Adrenal gland (tissue), 5 donors: ENCODE data around the gene FAH.

Experiments
- CTCF ChIP-seq, 6 experiments: fragments of 450-650 bp in 4 of 6; fragments of 200-600 bp in 2 of 6; sonication (generic) in 1 of 6; IDR thresholded peaks; 1 replicate in 5 of 6; 2 replicates in 1 of 6; pipeline versions ENCODE4 v1.5.1 to v1.8.0; 2016 to 2021; ENCODE audit warnings: antibody characterized with exemption in 6 of 6, mild to moderate bottlenecking in 2 of 6, moderate library complexity in 1 of 6
- POLR2A ChIP-seq, 2 donors: fragments of 450-650 bp; IDR thresholded peaks; one replicate each; pipeline ENCODE4 v1.6.1; 2017; ENCODE audit warnings: antibody characterized with exemption in 2 of 2, mild to moderate bottlenecking in 2 of 2, moderate library complexity in 1 of 2
- donor health status: DM: no; HTN: no; CAD: no.

GRCh38 chr15:80211976-80212375 is 59.2 kb downstream of the FAH start:
- TF ChIP-seq CTCF (IDR thresholded peaks at IDR 0.05) (no peak), POLR2A (IDR thresholded peaks at IDR 0.05) (no peak)
